22Rv1 (cell line): ENCODE measurements around the gene AP1S3.
"Not testable (repeated sequence)": the region's sequence is repeated elsewhere in the genome, so short reads cannot be mapped to it uniquely, and the experiment has no call there.

Experiments
- CTCF ChIP-seq: fragments of 450-650 bp; IDR thresholded peaks from 2 replicates; pipeline ENCODE4 v1.5.1; 2017; ENCODE audit warnings: mild to moderate bottlenecking
- ZFX ChIP-seq: fragments of 450-650 bp; IDR thresholded peaks from 2 replicates; pipeline ENCODE4 v1.6.1; 2017; ENCODE audit warnings: antibody characterized with exemption, borderline replicate concordance

- TF ChIP-seq CTCF, ZFX: not testable (repeated sequence)
Measured at GRCh38 chr2:223788106-223788505, 49.3 kb downstream of the AP1S3 start.
